Measurements from ENCODE around the gene VPS18.

Gene VPS18

DNA sequence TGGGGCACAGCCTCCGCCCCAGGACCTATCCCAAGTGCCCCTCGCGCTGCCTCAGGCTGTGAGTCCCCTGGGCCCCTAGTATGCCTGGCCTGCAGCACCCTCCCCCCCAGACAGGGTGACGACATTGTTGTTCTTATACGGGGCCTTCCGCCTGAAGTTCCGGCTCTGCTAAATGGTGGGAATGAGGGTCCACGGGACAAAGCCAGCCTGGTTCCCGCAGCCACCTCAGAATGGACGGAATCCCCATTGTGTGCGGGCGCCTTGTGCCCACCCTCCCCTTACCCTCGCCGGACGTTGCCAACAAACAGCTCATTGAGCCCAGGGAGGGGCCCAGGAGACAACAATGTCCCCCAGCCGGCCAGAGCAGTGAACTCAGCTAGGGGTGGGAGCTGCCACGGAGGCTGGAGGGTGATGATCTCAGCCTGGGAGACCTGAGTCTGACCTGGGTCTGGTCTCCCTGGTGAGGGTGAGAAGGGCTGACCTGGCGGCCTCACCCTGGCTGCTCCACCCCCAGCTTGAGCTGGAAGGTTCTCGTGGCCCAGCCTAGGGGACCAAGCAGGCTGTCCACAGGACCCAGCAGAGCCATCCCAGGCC, 24.6 kb downstream of the VPS18 start:
- TF ChIP-seq, protein P1, sequence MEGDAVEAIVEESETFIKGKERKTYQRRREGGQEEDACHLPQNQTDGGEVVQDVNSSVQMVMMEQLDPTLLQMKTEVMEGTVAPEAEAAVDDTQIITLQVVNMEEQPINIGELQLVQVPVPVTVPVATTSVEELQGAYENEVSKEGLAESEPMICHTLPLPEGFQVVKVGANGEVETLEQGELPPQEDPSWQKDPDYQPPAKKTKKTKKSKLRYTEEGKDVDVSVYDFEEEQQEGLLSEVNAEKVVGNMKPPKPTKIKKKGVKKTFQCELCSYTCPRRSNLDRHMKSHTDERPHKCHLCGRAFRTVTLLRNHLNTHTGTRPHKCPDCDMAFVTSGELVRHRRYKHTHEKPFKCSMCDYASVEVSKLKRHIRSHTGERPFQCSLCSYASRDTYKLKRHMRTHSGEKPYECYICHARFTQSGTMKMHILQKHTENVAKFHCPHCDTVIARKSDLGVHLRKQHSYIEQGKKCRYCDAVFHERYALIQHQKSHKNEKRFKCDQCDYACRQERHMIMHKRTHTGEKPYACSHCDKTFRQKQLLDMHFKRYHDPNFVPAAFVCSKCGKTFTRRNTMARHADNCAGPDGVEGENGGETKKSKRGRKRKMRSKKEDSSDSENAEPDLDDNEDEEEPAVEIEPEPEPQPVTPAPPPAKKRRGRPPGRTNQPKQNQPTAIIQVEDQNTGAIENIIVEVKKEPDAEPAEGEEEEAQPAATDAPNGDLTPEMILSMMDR (IDR thresholded peaks at IDR 0.05; ENCODE audit: low read length, missing control alignments) = no peak
- no peak overlapping the region for H3K4me3 ChIP-seq (replicated peaks; ENCODE audit: low read depth, low read length)
- DNase-seq (ENCODE audit: low read depth) = no peak

DNA sequence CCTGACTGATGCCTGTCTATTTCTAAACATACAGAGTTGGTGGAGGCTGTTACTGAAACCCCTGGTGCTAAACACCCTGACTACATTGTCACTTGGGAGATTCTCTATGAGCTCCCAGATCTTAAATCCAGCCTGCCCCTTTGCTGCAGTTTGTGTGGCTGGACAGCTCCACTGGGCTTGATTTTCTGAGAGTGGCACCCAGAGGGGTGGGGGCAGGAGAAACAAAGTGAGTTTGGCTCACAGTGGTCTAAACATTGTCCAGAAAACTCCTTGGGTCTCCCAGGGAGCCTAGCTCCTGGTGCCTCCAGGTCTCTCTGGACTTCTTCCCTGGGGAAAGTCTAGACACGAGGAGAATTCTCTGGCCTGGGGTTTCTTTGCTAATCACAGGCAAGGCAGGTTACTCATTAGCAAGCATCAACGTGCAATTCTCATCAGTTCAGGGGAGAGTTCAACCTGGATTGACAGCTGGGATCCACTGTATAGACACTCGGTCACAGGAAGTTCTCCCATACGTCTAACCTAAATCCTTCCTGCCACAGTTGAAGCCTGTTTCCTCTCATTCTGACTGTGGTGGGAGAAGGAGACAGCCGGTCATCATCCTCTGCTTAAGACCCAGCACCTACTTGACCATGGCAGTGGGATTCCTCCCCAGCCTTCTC, 27.8 kb downstream of the VPS18 start:
- no peak overlapping the region for H3K4me3 ChIP-seq (replicated peaks; ENCODE audit: low read depth, low read length)
- no peak for DNase-seq (ENCODE audit: low read depth)
- TF ChIP-seq, protein P1 (IDR thresholded peaks at IDR 0.05; ENCODE audit: low read length, missing control alignments) = no peak

DNA sequence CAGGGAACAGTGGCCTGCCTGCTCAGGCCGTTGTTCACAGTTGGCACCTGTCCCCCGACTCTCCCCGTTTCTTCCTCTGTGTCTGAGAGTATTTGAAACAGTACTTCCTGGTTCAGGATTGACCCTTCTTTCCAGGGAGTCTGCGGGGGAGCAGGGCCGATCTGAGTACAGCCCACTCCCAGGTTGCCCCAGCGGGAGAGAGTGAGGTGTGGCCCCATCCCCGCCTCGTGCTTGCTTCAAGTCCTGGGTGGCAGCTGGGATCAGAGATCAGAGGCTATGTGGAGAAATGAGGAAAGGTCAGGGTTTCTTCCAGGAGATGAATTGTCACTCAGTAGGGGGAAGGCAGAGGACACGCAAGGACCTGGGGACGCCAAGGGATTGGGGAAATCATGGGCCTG, 28.4 kb downstream of the VPS18 start:
- no peak overlapping the region for H3K4me3 ChIP-seq (replicated peaks; ENCODE audit: low read depth, low read length)
- no peak for DNase-seq (ENCODE audit: low read depth)
- TF ChIP-seq, protein P1 (IDR thresholded peaks at IDR 0.05; ENCODE audit: low read length, missing control alignments) = no peak

DNA sequence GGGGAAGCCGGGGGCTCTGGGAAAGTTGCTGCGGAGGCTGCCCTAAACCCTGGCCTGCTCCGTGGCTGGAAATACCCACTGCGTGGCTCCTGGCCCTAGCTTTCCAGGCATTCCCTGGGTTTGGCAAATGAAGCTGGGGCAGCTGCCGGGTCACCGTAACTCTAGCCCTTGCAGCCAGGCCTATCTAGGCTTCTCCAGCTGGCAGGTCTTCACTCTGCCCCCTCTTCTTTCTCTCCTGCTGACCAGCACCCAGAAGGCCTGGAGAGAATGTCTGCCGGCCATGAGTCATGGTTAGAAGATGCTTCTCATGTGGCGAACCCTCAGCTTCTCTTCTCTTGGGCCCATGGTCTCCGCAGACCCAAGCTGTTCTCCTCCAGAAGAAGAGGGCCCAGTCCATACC, 29.3 kb downstream of the VPS18 start:
- DNase-seq (ENCODE audit: low read depth) = no peak
- TF ChIP-seq, protein P1 (IDR thresholded peaks at IDR 0.05; ENCODE audit: low read length, missing control alignments) = no peak
- no peak overlapping the region for H3K4me3 ChIP-seq (replicated peaks; ENCODE audit: low read depth, low read length)

DNA sequence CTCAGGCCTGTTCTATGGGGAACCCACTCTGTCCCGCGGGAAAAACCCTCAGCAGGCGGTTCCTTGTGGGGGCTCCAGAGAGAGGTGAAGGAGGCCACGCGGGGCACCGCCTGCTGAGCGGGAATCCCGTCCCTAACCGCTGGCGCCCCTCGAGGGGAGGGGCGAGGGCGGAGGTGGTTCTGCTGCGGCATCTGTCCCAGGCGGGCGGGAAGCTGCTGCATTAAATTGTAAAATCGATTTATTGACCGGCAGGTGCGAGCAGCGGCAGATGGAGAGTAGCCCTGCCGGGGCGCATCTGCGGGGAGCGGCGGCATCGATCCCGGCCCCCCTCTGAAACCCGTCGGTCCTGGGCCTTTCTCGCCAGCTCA, 31.2 kb downstream of the VPS18 start:
- no peak for DNase-seq (ENCODE audit: low read depth)
- TF ChIP-seq, protein P1 (IDR thresholded peaks at IDR 0.05; ENCODE audit: low read length, missing control alignments) = no peak
- H3K4me3 ChIP-seq (replicated peaks; ENCODE audit: low read depth, low read length) = no peak overlapping the region

DNA sequence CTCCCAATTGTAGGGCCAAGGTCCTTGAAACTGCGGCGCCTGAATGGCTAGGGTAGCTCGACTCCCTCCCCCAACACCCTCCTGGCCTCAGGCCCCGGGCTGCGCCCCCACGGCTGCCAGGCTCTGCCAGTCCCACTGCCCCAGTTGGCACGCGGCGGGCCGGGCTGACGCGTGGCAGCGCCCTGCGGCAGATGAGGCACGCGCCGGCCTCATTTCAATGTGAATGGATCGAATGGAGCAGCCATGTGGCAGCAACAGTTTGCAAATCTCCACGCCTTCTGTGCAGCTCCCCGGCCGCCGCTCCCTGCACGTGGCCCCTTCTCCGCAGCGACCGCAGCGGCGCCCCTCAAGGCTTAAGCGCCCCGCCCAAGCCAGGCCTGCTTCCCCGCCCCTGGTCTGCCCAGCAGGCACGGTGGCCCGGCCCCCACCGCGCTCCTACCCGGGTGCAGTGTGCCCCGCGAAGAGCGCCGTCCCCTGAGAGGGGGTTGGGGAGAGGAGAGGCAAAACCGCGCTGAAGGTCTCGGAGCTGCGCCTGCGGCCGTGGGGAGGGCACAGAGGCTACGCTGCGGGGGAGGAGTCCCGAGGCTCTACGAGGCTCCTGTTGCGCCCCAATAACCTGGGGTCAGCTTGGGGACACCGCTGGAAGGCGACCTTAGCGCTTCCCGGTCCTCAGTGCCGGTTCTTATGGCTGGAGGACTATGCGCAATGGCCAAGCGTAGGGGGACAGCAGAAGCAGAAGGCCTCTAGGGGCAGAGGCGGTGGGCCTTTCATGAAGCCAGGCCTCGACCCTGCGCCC, 31.8 kb downstream of the VPS18 start:
- TF ChIP-seq, protein P1 (IDR thresholded peaks at IDR 0.05; ENCODE audit: low read length, missing control alignments) = no peak
- no peak for DNase-seq (ENCODE audit: low read depth)
- H3K4me3 ChIP-seq (replicated peaks; ENCODE audit: low read depth, low read length) = peak overlapping the region; percentile 7
